OCI-LY1 (cell line): Measurements from ENCODE around the gene WASF1.

Source experiments
- H2AFZ ChIP-seq: fragments of 200-600 bp; sonication (generic), shearing (Covaris generic); 2 replicates; pipeline ENCODE4 v1.6.0; 2014; ENCODE audit warnings: antibody characterized with exemption, mild to moderate bottlenecking, low read length
- H3F3A ChIP-seq: fragments of 200-600 bp; sonication (generic), shearing (Covaris generic); 2 replicates; pipeline ENCODE4 v1.6.0; 2014; ENCODE audit warnings: mild to moderate bottlenecking, antibody characterized with exemption, low read length, moderate library complexity; ENCODE audit not compliant: insufficient read depth
- H3K27ac ChIP-seq: fragments of 200-600 bp; sonication (generic); 2 replicates; pipeline ENCODE4 v1.5.1; 2014; ENCODE audit warnings: low read length, mixed run types, mild to moderate bottlenecking, low read depth; ENCODE audit not compliant: poor library complexity, severe bottlenecking
- H3K27me3 ChIP-seq: fragments of 200-600 bp; sonication (generic); 2 replicates; pipeline ENCODE4 v1.6.0; 2014; ENCODE audit warnings: antibody characterized with exemption, mild to moderate bottlenecking, low read length, moderate library complexity; ENCODE audit not compliant: insufficient read depth
- H3K36me3 ChIP-seq: fragments of 200-600 bp; sonication (generic); 2 replicates; pipeline ENCODE4 v1.6.1; 2014; ENCODE audit warnings: mild to moderate bottlenecking, antibody characterized with exemption, low read length, moderate library complexity, mixed read lengths; ENCODE audit not compliant: insufficient read depth
- H3K4me1 ChIP-seq: fragments of 200-600 bp; sonication (generic); 2 replicates; pipeline ENCODE4 v1.5.1; 2014; ENCODE audit warnings: mild to moderate bottlenecking, low read length, moderate library complexity; ENCODE audit not compliant: insufficient read depth, severe bottlenecking
- H3K4me2 ChIP-seq: fragments of 200-600 bp; sonication (generic), shearing (Covaris generic); 2 replicates; pipeline ENCODE4 v1.6.1; 2014; ENCODE audit warnings: low read length
- H3K4me3 ChIP-seq: fragments of 200-600 bp; sonication (generic); 2 replicates; pipeline ENCODE4 v1.5.1; 2014; ENCODE audit warnings: low read length, low read depth, mild to moderate bottlenecking, mixed read lengths; ENCODE audit not compliant: poor library complexity, severe bottlenecking
- H3K79me2 ChIP-seq: fragments of 200-600 bp; shearing (Covaris generic); 2 replicates; pipeline ENCODE4 v1.6.1; 2016; ENCODE audit warnings: mixed run types, low read length, mixed read lengths; ENCODE audit not compliant: insufficient read depth
- H3K9ac ChIP-seq: fragments of 200-600 bp; sonication (generic), shearing (Covaris generic); 2 replicates; pipeline ENCODE4 v1.6.1; 2014; ENCODE audit warnings: mild to moderate bottlenecking, low read length, mixed read lengths
- H3K9me2 ChIP-seq: fragments of 200-600 bp; sonication (generic), shearing (Covaris generic); 2 replicates; pipeline ENCODE4 v1.6.1; 2014; ENCODE audit warnings: low read depth, mild to moderate bottlenecking, low read length, mixed read lengths
- H3K9me3 ChIP-seq: fragments of 200-600 bp; shearing (Covaris generic); 2 replicates; pipeline ENCODE4 v1.6.1; 2014; ENCODE audit warnings: low read length, mixed read lengths
- H4K20me1 ChIP-seq: fragments of 200-600 bp; sonication (generic), shearing (Covaris generic); 2 replicates; pipeline ENCODE4 v1.6.0; 2016; ENCODE audit warnings: mild to moderate bottlenecking, low read length; ENCODE audit not compliant: insufficient read depth
- CTCF ChIP-seq: fragments of 200-600 bp; sonication (generic), shearing (Covaris generic); IDR thresholded peaks from 2 replicates; pipeline ENCODE4 v1.5.1; 2017; ENCODE audit warnings: mild to moderate bottlenecking, antibody characterized with exemption, low read length, moderate library complexity, mixed read lengths
- EZH2 ChIP-seq: fragments of 200-600 bp; sonication (generic), shearing (Covaris generic); IDR thresholded peaks from 2 replicates; pipeline ENCODE4 v1.8.0; 2017; ENCODE audit warnings: borderline replicate concordance, mixed run types, mild to moderate bottlenecking, antibody characterized with exemption, low read length, moderate library complexity, mixed read lengths

WASF1 gene

GRCh38 chr6:110053395-110054240 is 125.9 kb downstream of the WASF1 start:
- Histone ChIP-seq H3K79me2 (no peaks in the 10 kb centered on the region), H3K27me3 (peaks cover 3% of the 10 kb centered on the region), H3K4me2 (no peak overlapping the region), H2AFZ (no peak overlapping the region), H3K9me3 (no peaks in the 10 kb centered on the region), H3K36me3 (no peaks in the 10 kb centered on the region), H3K27ac (no peak overlapping the region), H4K20me1 (no peaks in the 10 kb centered on the region), H3F3A (no peaks in the 10 kb centered on the region), H3K4me3 (no peak overlapping the region), H3K4me1 (no peaks in the 10 kb centered on the region), H3K9ac (no peak overlapping the region), H3K9me2 (no peaks in the 10 kb centered on the region)
- TF ChIP-seq EZH2 (no peak), CTCF (peak; percentile 64; the same call in 1 of the 2 replicates)

- no peak for TF ChIP-seq CTCF
- TF ChIP-seq EZH2 = no peak
- Histone ChIP-seq H3K4me1 (no peaks in the 10 kb centered on the region), H4K20me1 (no peaks in the 10 kb centered on the region), H3F3A (no peaks in the 10 kb centered on the region), H3K9me3 (no peaks in the 10 kb centered on the region), H3K4me3 (no peak overlapping the region), H3K4me2 (no peak overlapping the region), H3K36me3 (no peaks in the 10 kb centered on the region), H3K9me2 (no peaks in the 10 kb centered on the region), H3K79me2 (no peaks in the 10 kb centered on the region), H3K27me3 (peaks cover 3% of the 10 kb centered on the region), H3K27ac (no peak overlapping the region), H2AFZ (no peak overlapping the region), H3K9ac (no peak overlapping the region)
Measured at GRCh38 chr6:110050440-110050813, 129.0 kb downstream of the WASF1 start.
